ENCODE measurements around the gene DPP10.

Gene DPP10

GRCh38 chr2:115694651-115695050 is 1252.2 kb downstream of the DPP10 start:
- no peak for DNase-seq (ENCODE audit: low read depth)
- TF ChIP-seq, protein P1, sequence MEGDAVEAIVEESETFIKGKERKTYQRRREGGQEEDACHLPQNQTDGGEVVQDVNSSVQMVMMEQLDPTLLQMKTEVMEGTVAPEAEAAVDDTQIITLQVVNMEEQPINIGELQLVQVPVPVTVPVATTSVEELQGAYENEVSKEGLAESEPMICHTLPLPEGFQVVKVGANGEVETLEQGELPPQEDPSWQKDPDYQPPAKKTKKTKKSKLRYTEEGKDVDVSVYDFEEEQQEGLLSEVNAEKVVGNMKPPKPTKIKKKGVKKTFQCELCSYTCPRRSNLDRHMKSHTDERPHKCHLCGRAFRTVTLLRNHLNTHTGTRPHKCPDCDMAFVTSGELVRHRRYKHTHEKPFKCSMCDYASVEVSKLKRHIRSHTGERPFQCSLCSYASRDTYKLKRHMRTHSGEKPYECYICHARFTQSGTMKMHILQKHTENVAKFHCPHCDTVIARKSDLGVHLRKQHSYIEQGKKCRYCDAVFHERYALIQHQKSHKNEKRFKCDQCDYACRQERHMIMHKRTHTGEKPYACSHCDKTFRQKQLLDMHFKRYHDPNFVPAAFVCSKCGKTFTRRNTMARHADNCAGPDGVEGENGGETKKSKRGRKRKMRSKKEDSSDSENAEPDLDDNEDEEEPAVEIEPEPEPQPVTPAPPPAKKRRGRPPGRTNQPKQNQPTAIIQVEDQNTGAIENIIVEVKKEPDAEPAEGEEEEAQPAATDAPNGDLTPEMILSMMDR (IDR thresholded peaks at IDR 0.05; ENCODE audit: low read depth, low read length, missing control alignments), result no peak
- H3K4me3 ChIP-seq (ENCODE audit: low read depth, low read length), result no peak overlapping the region

DNA sequence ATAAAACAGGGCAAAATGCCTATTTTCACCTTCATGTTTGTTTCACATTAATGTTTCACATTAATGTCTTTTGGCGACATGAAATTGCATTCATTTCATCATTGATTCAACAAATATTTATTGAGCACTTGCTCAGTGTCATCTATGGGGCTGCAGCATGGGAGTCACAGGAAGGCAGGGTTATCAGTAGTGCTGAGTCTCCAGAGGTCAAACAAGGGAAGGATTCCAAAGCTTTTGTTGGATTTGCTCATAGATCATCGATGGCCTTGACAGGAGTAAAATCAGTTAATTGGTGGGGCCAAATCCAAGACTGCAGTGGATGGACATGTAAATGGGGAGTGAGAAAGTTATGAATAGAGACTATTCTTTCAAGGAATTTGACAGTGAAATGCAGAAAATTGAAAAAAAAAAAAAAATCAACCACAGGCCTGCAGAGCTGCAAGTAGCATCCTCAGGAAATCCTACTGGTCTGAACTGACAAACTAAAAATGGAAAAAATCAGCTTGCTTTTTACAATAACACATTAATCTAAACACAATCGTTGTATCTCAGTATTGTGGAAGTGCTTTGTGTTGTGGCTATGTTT is 1290.8 kb downstream of the DPP10 start:
- DNase-seq (ENCODE audit: low read depth), result no peak
- H3K4me3 ChIP-seq (ENCODE audit: low read depth, low read length), result no peak overlapping the region
- TF ChIP-seq, protein P1 (IDR thresholded peaks at IDR 0.05; ENCODE audit: low read depth, low read length, missing control alignments), result no peak

DNA sequence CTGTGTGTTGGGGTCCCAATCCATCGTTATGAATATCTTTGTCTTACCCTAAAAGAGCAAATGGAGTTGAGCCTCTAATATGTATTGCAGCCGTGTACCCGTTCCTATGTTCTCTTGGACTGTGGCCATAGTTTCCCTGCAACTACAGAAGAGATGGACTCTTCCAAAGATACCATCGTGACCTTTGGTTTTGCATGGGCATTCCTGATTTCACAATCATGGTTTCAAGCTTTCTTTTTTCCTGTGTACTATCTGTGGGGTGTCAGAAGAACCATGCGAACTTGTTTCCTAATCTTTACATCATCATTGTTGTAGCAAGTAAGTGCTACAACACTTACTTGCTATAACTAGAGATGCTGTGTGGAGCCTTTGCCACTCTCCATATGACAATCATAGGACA is 1295.7 kb downstream of the DPP10 start:
- no peak for DNase-seq (ENCODE audit: low read depth)
- H3K4me3 ChIP-seq (ENCODE audit: low read depth, low read length), result no peak overlapping the region
- TF ChIP-seq, protein P1 (IDR thresholded peaks at IDR 0.05; ENCODE audit: low read depth, low read length, missing control alignments), result no peak

GRCh38 chr2:115739574-115739973 is 1297.1 kb downstream of the DPP10 start:
- TF ChIP-seq, protein P1 (IDR thresholded peaks at IDR 0.05; ENCODE audit: low read depth, low read length, missing control alignments), result no peak
- no peak for DNase-seq (ENCODE audit: low read depth)
- H3K4me3 ChIP-seq (ENCODE audit: low read depth, low read length), result no peak overlapping the region

DNA sequence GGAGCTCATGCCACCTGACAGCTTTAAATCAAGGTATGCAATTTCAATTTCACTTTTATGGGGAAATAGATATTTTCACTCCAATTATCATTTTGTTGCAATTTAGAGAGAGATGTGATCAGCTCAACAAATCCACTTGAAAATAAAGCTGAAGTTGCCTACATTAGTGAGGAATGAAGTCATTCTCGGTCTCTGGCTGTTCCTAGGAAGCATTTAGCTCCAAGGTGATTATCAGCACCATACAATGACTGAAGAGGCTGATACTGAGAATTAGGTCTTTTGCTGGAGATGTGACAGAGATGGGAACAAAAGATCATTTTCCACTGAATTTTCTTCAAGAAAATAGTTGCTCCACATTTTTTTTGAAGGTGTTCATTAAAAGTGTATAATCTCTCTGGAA is 1303.7 kb downstream of the DPP10 start:
- no peak for DNase-seq (ENCODE audit: low read depth)

DNA sequence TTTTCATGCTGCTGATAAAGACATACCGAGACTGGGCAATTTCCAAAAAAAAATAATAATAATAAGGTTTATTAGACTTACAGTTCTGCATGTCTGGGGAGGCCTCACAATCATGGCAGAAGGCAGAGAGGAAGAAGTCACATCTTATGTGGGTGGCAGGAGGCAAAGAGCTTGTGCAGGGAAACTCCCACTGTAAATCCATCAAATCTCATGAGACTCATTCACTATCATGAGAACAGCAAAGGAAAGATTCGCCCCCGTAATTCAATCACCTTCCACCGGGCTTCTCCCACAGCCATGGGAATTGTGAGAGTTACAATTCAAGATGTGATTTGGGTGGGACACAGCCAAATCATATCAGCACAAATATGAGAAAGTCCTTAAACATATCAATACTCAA is 1314.8 kb downstream of the DPP10 start:
- DNase-seq (ENCODE audit: low read depth), result no peak
- TF ChIP-seq, protein P1 (IDR thresholded peaks at IDR 0.05; ENCODE audit: low read depth, low read length, missing control alignments), result no peak
- H3K4me3 ChIP-seq (ENCODE audit: low read depth, low read length), result no peak overlapping the region

More for the DNA sequence above, 1303.7 kb downstream of the DPP10 start:
- TF ChIP-seq, protein P1 (IDR thresholded peaks at IDR 0.05; ENCODE audit: low read depth, low read length, missing control alignments), result no peak
- no peak overlapping the region for H3K4me3 ChIP-seq (ENCODE audit: low read depth, low read length)

- H3K4me3 ChIP-seq (ENCODE audit: low read depth, low read length), result no peak overlapping the region
- no peak for DNase-seq (ENCODE audit: low read depth)
- TF ChIP-seq, protein P1 (IDR thresholded peaks at IDR 0.05; ENCODE audit: low read depth, low read length, missing control alignments), result no peak
These were observed 1321.2 kb downstream of the DPP10 start for GRCh38 chr2:115763601-115764000.
